Measurements from ENCODE around the gene DBNDD1.

The DBNDD1 gene

DNA sequence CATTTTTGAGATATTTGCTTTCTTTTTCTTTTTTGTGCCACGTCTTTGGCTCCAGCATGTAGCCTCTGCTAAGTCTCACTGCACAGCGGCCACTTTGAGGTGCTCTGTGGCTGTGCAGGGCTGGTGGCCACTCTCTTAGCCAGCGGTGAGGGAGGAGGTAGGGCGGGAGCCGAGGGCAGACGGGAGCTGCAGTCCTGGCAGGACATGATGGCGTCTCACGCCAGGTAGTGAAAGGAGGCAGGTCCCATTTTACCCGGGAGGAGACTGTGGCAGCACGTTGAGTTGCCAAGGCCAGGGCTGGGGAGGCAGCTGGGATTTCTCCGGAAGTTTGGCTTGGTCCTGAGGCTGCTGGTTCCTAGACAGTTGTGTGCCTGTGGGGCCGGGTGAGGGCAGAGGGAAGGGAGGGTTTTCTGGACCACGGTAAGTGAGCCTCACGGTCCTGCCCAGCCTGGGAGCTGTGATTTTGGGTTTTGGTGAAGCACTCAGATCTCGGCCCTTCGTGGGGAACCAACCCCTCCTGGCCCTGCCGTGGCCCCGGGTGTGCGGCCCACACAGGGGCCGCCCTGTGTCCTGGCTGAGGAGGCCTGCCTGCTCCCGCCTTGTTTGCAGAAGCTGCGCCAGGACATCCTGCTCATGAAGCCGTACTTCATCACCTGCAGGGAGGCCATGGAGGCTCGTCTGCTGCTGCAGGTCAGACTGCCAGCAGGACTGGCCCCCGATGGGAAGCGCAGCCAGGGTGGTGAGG lies 56.3 kb downstream of the DBNDD1 start:
- no peak for DNase-seq (ENCODE audit: low read depth)
- no peak overlapping the region for H3K4me3 ChIP-seq (ENCODE audit: control insufficient read depth, low read depth, low read length)
- TF ChIP-seq, protein P1, sequence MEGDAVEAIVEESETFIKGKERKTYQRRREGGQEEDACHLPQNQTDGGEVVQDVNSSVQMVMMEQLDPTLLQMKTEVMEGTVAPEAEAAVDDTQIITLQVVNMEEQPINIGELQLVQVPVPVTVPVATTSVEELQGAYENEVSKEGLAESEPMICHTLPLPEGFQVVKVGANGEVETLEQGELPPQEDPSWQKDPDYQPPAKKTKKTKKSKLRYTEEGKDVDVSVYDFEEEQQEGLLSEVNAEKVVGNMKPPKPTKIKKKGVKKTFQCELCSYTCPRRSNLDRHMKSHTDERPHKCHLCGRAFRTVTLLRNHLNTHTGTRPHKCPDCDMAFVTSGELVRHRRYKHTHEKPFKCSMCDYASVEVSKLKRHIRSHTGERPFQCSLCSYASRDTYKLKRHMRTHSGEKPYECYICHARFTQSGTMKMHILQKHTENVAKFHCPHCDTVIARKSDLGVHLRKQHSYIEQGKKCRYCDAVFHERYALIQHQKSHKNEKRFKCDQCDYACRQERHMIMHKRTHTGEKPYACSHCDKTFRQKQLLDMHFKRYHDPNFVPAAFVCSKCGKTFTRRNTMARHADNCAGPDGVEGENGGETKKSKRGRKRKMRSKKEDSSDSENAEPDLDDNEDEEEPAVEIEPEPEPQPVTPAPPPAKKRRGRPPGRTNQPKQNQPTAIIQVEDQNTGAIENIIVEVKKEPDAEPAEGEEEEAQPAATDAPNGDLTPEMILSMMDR (IDR thresholded peaks at IDR 0.05; ENCODE audit: control insufficient read depth, insufficient read depth, low read depth, low read length, missing control alignments), result no peak

DNA sequence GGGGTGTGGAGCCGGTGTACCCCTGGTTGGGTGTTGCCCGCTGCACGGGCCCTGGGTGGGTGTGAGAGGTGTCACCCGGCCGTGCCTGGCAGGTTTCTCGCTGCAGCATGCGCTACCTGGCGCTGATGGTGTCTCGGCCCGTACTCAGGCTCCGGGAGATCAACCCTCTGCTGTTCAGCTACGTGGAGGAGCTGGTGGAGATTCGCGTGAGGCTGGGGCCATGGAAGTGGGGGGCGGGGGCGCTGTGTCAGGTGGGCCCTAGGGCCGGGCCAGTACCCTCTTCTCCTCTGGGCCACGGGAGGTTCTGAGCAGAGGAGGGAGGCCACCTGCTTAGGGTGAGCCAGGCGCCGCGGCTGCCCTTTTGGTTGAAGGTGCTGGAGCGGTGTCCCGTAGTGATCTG lies 57.3 kb downstream of the DBNDD1 start:
- DNase-seq (ENCODE audit: low read depth), result no peak
- TF ChIP-seq, protein P1 (IDR thresholded peaks at IDR 0.05; ENCODE audit: control insufficient read depth, insufficient read depth, low read depth, low read length, missing control alignments), result no peak
- H3K4me3 ChIP-seq (ENCODE audit: control insufficient read depth, low read depth, low read length), result no peak overlapping the region

DNA sequence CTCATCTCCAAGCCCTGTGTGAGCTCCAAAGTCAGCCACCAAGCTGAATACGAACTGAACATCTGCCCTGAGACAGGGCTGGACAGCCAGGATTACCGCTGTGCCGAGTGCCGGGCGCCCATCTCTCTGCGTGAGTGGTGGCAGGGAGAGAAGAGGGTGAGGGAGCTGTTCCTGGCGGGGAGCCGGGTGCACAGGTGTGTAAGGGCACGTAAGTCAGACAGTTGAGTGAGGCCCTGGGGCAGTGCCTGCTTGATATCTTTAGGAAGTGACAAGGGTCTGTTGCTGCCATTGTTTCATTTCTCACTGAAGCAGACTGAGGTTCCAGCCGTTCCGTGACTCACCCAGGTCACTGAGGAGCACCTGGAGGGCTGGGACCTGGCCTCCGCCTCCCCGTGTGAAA lies 58.3 kb downstream of the DBNDD1 start:
- TF ChIP-seq, protein P1 (IDR thresholded peaks at IDR 0.05; ENCODE audit: control insufficient read depth, insufficient read depth, low read depth, low read length, missing control alignments), result no peak

DNA sequence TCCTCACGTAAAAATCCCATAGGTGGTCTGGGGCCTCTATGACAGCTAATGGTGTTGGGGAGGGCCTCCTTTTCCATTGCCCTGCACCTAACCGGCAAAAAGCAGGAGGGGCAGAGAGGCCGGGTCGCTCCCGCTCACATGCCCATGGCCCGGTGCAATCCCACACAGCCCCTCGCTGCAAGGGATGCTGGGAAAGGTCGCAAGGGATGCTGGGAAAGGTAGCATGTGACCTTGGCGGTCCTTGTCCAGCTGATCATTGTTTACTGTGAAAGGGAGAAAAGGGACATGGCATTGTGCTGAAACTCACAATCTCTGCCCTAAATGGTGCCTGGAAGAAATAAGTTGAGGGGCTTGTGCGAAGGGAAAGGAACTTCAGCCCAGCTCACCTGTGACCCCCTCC lies 60.7 kb downstream of the DBNDD1 start:
- no peak for DNase-seq (ENCODE audit: low read depth)
- TF ChIP-seq, protein P1 (IDR thresholded peaks at IDR 0.05; ENCODE audit: control insufficient read depth, insufficient read depth, low read depth, low read length, missing control alignments), result no peak
- no peak overlapping the region for H3K4me3 ChIP-seq (ENCODE audit: control insufficient read depth, low read depth, low read length)

More for the DNA sequence above, 58.3 kb downstream of the DBNDD1 start:
- DNase-seq (ENCODE audit: low read depth), result no peak
- no peak overlapping the region for H3K4me3 ChIP-seq (ENCODE audit: control insufficient read depth, low read depth, low read length)

DNA sequence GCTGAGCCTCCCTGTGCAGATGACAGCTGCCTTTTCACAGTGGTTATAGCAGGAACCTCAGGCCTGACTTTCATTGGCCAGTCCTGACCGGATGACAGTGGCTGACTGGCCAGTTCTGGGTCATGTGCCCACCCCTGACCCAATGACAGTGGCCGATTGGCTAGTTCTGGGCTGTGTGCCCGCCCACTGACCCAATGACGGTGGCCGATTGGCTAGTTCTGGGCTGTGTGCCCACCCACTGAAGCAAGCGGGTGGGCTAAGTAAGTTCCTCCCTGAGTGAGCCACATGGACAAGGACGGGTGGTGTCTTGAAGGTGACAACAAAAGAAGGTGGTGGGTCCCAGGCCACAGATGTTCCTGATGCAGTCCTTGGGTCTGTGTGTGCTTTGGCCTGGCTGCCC lies 61.2 kb downstream of the DBNDD1 start:
- no peak overlapping the region for H3K4me3 ChIP-seq (ENCODE audit: control insufficient read depth, low read depth, low read length)
- TF ChIP-seq, protein P1 (IDR thresholded peaks at IDR 0.05; ENCODE audit: control insufficient read depth, insufficient read depth, low read depth, low read length, missing control alignments), result no peak
- no peak for DNase-seq (ENCODE audit: low read depth)

DNA sequence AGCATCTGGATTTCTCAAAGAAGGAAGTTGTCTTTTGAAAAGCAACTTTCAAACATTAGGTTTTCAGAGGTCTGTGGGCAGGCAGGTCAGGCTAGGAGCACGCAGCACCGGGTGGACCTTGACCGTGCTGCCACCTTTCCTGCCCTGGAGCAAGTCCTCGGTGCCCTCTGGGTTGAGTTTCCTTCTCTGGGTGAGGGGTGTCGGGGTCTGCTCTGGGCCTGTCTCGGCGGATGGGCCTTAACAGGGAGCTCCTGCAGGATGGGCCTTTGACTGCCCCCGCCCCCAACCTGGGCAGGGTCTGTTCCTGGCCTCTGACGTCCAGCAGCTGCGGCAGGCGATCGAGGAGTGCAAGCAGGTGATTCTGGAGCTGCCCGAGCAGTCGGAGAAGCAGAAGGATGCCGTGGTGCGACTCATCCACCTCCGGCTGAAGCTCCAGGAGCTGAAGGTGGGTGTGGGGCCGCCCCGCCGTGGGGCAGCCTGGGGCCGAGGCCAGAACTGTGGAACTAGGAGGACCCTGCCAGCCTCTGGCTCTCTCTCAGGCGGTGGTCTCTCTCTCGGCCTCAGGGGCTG lies 62.0 kb downstream of the DBNDD1 start:
- TF ChIP-seq, protein P1 (IDR thresholded peaks at IDR 0.05; ENCODE audit: control insufficient read depth, insufficient read depth, low read depth, low read length, missing control alignments), result no peak
- no peak overlapping the region for H3K4me3 ChIP-seq (ENCODE audit: control insufficient read depth, low read depth, low read length)
- DNase-seq (ENCODE audit: low read depth), result no peak
